HEK293 (cell line): ENCODE data around the gene TP73.

Source experiments
- CTCF ChIA-PET: fragments of 350-600 bp; formaldehyde crosslinking; extraction: SDS; loops from one replicate; lab custom pipeline; 2021; ENCODE audit warnings: antibody characterized with exemption; lab: Yijun Ruan, JAX
- POLR2A ChIA-PET: fragments of 300-600 bp; formaldehyde crosslinking; extraction: SDS; loops from one replicate; lab custom pipeline; 2020; ENCODE audit warnings: antibody characterized with exemption, inconsistent platforms; lab: Yijun Ruan, JAX
- H3K27ac ChIP-seq: fragments of 200-500 bp; sonication (Bioruptor generic); 2 replicates; pipeline ENCODE4 v1.5.1; 2014; ENCODE audit warnings: low read depth, low read length, control low read depth, inconsistent platforms; ENCODE audit errors: extremely low read depth
- H3K36me3 ChIP-seq, 2 experiments: fragments of 200-500 bp in 1 of 2; sonication (Bioruptor generic) in 1 of 2; 1 replicate in 1 of 2; 2 replicates in 1 of 2; pipeline ENCODE4 v1.5.1; 2014 to 2017; ENCODE audit warnings: inconsistent platforms in 2 of 2, low read length in 2 of 2; ENCODE audit not compliant: control insufficient read depth in 2 of 2, insufficient read depth in 1 of 2
- H3K4me1 ChIP-seq: fragments of 200-500 bp; sonication (Bioruptor generic); 2 replicates; pipeline ENCODE4 v1.5.1; 2014; ENCODE audit warnings: mild to moderate bottlenecking, low read length, inconsistent platforms; ENCODE audit not compliant: control insufficient read depth, insufficient read depth
- H3K4me3 ChIP-seq: 2 replicates; pipeline ENCODE4 v1.5.1; 2011; ENCODE audit warnings: low read depth, mild to moderate bottlenecking, control low read depth, low read length, moderate library complexity
- H3K9me3 ChIP-seq: fragments of 200-500 bp; sonication (Bioruptor generic); 2 replicates; pipeline ENCODE4 v1.5.1; 2014; ENCODE audit warnings: low read depth, low read length, inconsistent platforms; ENCODE audit not compliant: control insufficient read depth, insufficient read depth
- ATF2 ChIP-seq: fragments of 450-650 bp; formaldehyde crosslinking; IDR thresholded peaks from 2 replicates; pipeline ENCODE4 v1.5.1; 2016; ENCODE audit warnings: missing biosample characterization, missing genetic modification characterization, low read depth
- BCL6B ChIP-seq: fragments of 450-650 bp; formaldehyde crosslinking; IDR thresholded peaks from 2 replicates; pipeline ENCODE4 v1.5.1; 2017; ENCODE audit warnings: missing biosample characterization, missing genetic modification characterization
- EGR2 ChIP-seq: fragments of 450-650 bp; formaldehyde crosslinking; IDR thresholded peaks from 2 replicates; pipeline ENCODE4 v1.5.1; 2016; ENCODE audit warnings: low read depth, missing biosample characterization, missing genetic modification characterization
- IKZF3 ChIP-seq: fragments of 450-650 bp; IDR thresholded peaks from 2 replicates; pipeline ENCODE4 v1.5.0; 2018; ENCODE audit warnings: missing biosample characterization, mild to moderate bottlenecking, missing genetic modification characterization, moderate library complexity
- PRDM6 ChIP-seq: fragments of 450-650 bp; formaldehyde crosslinking; IDR thresholded peaks from 2 replicates; pipeline ENCODE4 v1.5.1; 2017; ENCODE audit warnings: missing biosample characterization, missing genetic modification characterization
- REPIN1 ChIP-seq: fragments of 450-650 bp; formaldehyde crosslinking; IDR thresholded peaks from 2 replicates; pipeline ENCODE4 v1.5.1; 2017; ENCODE audit warnings: missing biosample characterization, missing genetic modification characterization, low read depth
- ZBTB49 ChIP-seq: fragments of 450-650 bp; formaldehyde crosslinking; IDR thresholded peaks from 2 replicates; pipeline ENCODE4 v1.5.1; 2016; ENCODE audit warnings: missing biosample characterization, missing genetic modification characterization, low read depth
- ZBTB6 ChIP-seq: fragments of 450-650 bp; formaldehyde crosslinking; IDR thresholded peaks from 2 replicates; pipeline ENCODE4 v1.5.1; 2017; ENCODE audit warnings: missing biosample characterization, missing genetic modification characterization
- ZFHX2 ChIP-seq: fragments of 450-650 bp; formaldehyde crosslinking; conservative IDR thresholded peaks from 2 replicates; pipeline ENCODE4 v1.5.1; 2016; ENCODE audit warnings: missing biosample characterization, missing genetic modification characterization
- ZFP41 ChIP-seq: fragments of 450-650 bp; formaldehyde crosslinking; IDR thresholded peaks from 2 replicates; pipeline ENCODE4 v1.5.1; 2016; ENCODE audit warnings: missing biosample characterization, missing genetic modification characterization, borderline replicate concordance
- ZNF146 ChIP-seq: fragments of 450-650 bp; formaldehyde crosslinking; IDR thresholded peaks from 2 replicates; pipeline ENCODE4 v1.5.1; 2016; ENCODE audit warnings: missing biosample characterization, missing genetic modification characterization
- ZNF202 ChIP-seq: fragments of 450-650 bp; formaldehyde crosslinking; IDR thresholded peaks from 2 replicates; pipeline ENCODE4 v1.5.1; 2016; ENCODE audit warnings: missing biosample characterization, missing genetic modification characterization, borderline replicate concordance
- ZNF341 ChIP-seq: fragments of 450-650 bp; formaldehyde crosslinking; IDR thresholded peaks from 2 replicates; pipeline ENCODE4; 2016; ENCODE audit warnings: low read depth, missing biosample characterization, missing genetic modification characterization
- ZNF473 ChIP-seq: fragments of 450-650 bp; formaldehyde crosslinking; IDR thresholded peaks from 2 replicates; pipeline ENCODE4 v1.5.1; 2017; ENCODE audit warnings: missing biosample characterization, missing genetic modification characterization
- ZNF596 ChIP-seq: fragments of 450-650 bp; IDR thresholded peaks from 2 replicates; pipeline ENCODE4 v1.5.0; 2018; ENCODE audit warnings: missing biosample characterization, mild to moderate bottlenecking, missing genetic modification characterization, moderate library complexity
- ZNF600 ChIP-seq: fragments of 450-650 bp; formaldehyde crosslinking; IDR thresholded peaks from 2 replicates; pipeline ENCODE4 v1.5.1; 2016; ENCODE audit warnings: missing biosample characterization, missing genetic modification characterization
- ZNF658 ChIP-seq: fragments of 450-650 bp; formaldehyde crosslinking; IDR thresholded peaks from 2 replicates; pipeline ENCODE4; 2016; ENCODE audit warnings: missing biosample characterization, missing genetic modification characterization
- ZNF664 ChIP-seq: fragments of 450-650 bp; formaldehyde crosslinking; IDR thresholded peaks from 2 replicates; pipeline ENCODE4 v1.5.1; 2016; ENCODE audit warnings: missing biosample characterization, missing genetic modification characterization
- ZNF701 ChIP-seq: fragments of 450-650 bp; formaldehyde crosslinking; IDR thresholded peaks from 2 replicates; pipeline ENCODE4 v1.5.1; 2016; ENCODE audit warnings: missing biosample characterization, missing genetic modification characterization
- ZNF704 ChIP-seq: fragments of 450-650 bp; formaldehyde crosslinking; IDR thresholded peaks from 2 replicates; pipeline ENCODE4 v1.5.1; 2016; ENCODE audit warnings: missing biosample characterization, missing genetic modification characterization
- ZNF785 ChIP-seq: fragments of 450-650 bp; formaldehyde crosslinking; IDR thresholded peaks from 2 replicates; pipeline ENCODE4 v1.5.1; 2016; ENCODE audit warnings: missing biosample characterization, missing genetic modification characterization
- ZSCAN16 ChIP-seq: fragments of 450-650 bp; formaldehyde crosslinking; IDR thresholded peaks from 2 replicates; pipeline ENCODE4 v1.5.1; 2016; ENCODE audit warnings: missing biosample characterization, missing genetic modification characterization

TP73 gene

GRCh38 chr1:3606779-3607702 lies 45.3 kb upstream of the TP73 start (continued):
- no peak for TF ChIP-seq ATF2 (tag by site-specific recombination)
- TF ChIP-seq ZBTB49 (tag by site-specific recombination): no peak
- TF ChIP-seq ZSCAN16 (tag by site-specific recombination): no peak
- TF ChIP-seq ZNF341 (tag by site-specific recombination): no peak
- TF ChIP-seq ZNF785: no peak
- no peak for TF ChIP-seq ZNF600 (tag by site-specific recombination)
- TF ChIP-seq ZNF658 (tag by site-specific recombination): no peak
- TF ChIP-seq BCL6B (tag by site-specific recombination): no peak
- TF ChIP-seq ZBTB6 (tag by site-specific recombination): no peak
- no peak for TF ChIP-seq ZNF596 (tag by site-specific recombination)
- no peak for TF ChIP-seq ZNF704
- TF ChIP-seq ZFP41 (tag by site-specific recombination): no peak
- TF ChIP-seq ZNF473 (tag by site-specific recombination): no peak
- no peak for TF ChIP-seq IKZF3
- TF ChIP-seq ZNF664 (tag by site-specific recombination): no peak

- no peaks in the 10 kb centered on the region for H3K9me3 ChIP-seq
- no peaks in the 10 kb centered on the region for H3K4me1 ChIP-seq
Measured at GRCh38 chr1:3607703-3608065, 44.6 kb upstream of the TP73 start.

More at GRCh38 chr1:3607703-3608065, 44.6 kb upstream of the TP73 start:
- POLR2A ChIA-PET: no interaction called here
- no peak overlapping the region for H3K27ac ChIP-seq
- peak; percentile 44 for TF ChIP-seq ZFHX2 (tag by site-specific recombination)
- TF ChIP-seq PRDM6 (tag by site-specific recombination): no peak
- TF ChIP-seq ZNF146 (tag by site-specific recombination): no peak
- no peak for TF ChIP-seq REPIN1 (tag by site-specific recombination)
- TF ChIP-seq ZNF701 (tag by site-specific recombination): no peak
- TF ChIP-seq ZNF202 (tag by site-specific recombination): no peak
- TF ChIP-seq EGR2 (tag by site-specific recombination): peak; percentile 43
- TF ChIP-seq, all 188 proteins: peak for 2
- Histone ChIP-seq H3K36me3 (no peaks in the 10 kb centered on the region), H3K4me3 (no peak overlapping the region)
- CTCF ChIA-PET: interaction anchor here (0.6 to 2.4 kb wide), 3 partner anchors 12 to 19 kb away, joined by 3 to 10 read pairs (median 3); no protein-coding TSS in a partner anchor
